Effector memory CD4-positive, alpha-beta T cell (primary cell): ENCODE results near the gene HIBCH.
A peak's percentile ranks its signal among the peaks of the same experiment; 100 is the strongest.

ENCODE experiments used
- DNase-seq, 3 donors: peaks; one replicate each; pipeline ENCODE4 v3.0.0-alpha.2; 2020
- H3K27ac ChIP-seq: 2 replicates; pipeline ENCODE4 v1.7.0; 2013; ENCODE audit warnings: mild to moderate bottlenecking, low read length, moderate library complexity; ENCODE audit not compliant: insufficient read depth, poor library complexity, severe bottlenecking
- H3K27me3 ChIP-seq: replicated peaks from 2 replicates; pipeline ENCODE4 v1.7.0; 2013; ENCODE audit warnings: mild to moderate bottlenecking, low read length; ENCODE audit not compliant: insufficient read depth, control insufficient read depth, poor library complexity, severe bottlenecking
- H3K36me3 ChIP-seq: 2 replicates; pipeline ENCODE4 v1.7.0; 2013; ENCODE audit warnings: mild to moderate bottlenecking, low read length, moderate library complexity; ENCODE audit not compliant: control insufficient read depth, insufficient read depth
- H3K4me1 ChIP-seq: 2 replicates; pipeline ENCODE4 v1.7.0; 2013; ENCODE audit warnings: low read length, mild to moderate bottlenecking; ENCODE audit not compliant: control insufficient read depth, insufficient read depth, poor library complexity, severe bottlenecking
- H3K4me3 ChIP-seq: 2 replicates; pipeline ENCODE4 v1.7.0; 2013; ENCODE audit warnings: low read length, low read depth, mild to moderate bottlenecking; ENCODE audit not compliant: insufficient read depth, poor library complexity, severe bottlenecking
- H3K9me3 ChIP-seq: 2 replicates; pipeline ENCODE4 v1.7.0; 2013; ENCODE audit warnings: mild to moderate bottlenecking, low read length, moderate library complexity; ENCODE audit not compliant: control insufficient read depth

Gene HIBCH

DNA sequence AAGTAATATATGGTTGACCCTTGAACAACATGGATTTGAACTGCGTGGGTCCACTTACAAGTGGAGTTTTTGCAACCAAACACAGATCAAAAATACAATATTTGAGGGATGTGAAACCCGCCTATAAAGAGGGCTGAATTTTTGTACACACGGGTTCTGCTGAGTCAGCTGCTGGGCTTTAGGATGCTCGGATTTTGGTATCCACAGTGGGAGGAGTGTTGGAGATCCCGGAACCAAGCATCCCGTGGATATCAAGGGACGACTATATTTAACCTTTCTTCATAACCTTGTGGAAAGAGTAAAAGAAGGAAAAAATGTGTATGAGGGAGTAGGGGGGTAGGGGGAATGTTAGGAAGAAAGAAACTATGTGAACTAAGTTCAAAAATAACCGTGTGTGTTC lies 13.8 kb upstream of the HIBCH start:
- H3K36me3 ChIP-seq, result no peaks in the 10 kb centered on the region
- DNase-seq, result no peak
- H3K27ac ChIP-seq, result no peak overlapping the region
- H3K27me3 ChIP-seq, result no peaks in the 10 kb centered on the region
- no peaks in the 10 kb centered on the region for H3K4me1 ChIP-seq
- H3K4me3 ChIP-seq, result no peak overlapping the region
- H3K9me3 ChIP-seq, result no peaks in the 10 kb centered on the region

DNA sequence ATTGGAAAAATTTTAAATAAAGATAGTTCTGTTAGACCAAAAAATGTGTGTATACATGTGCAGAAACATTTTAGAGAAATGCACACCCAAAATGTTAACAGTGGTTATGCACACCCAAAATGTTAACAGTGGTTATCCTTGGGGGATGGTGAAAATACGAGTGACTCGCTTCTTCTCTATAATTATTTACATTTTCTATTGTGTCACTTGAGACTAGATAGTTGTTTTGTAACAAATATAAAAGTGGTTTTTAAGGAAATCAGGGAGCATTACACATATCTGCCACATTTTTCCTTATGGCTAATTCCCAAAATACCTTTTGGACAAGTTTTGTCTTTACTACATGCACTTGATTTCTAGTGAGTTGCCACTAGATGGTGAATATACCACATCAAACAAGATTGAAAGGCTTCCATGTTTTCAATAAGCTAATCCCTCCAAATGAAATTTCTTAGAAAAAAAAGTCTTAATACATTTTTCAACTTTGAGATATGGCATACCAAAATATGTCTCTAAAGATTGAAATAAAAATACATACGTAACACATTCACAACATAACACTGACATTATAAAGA lies 9.0 kb upstream of the HIBCH start:
- H3K27ac ChIP-seq, result no peak overlapping the region
- H3K9me3 ChIP-seq, result no peaks in the 10 kb centered on the region
- H3K4me1 ChIP-seq, result no peaks in the 10 kb centered on the region
- H3K27me3 ChIP-seq, result no peaks in the 10 kb centered on the region
- DNase-seq, result no peak
- H3K36me3 ChIP-seq, result no peaks in the 10 kb centered on the region
- no peak overlapping the region for H3K4me3 ChIP-seq

DNA sequence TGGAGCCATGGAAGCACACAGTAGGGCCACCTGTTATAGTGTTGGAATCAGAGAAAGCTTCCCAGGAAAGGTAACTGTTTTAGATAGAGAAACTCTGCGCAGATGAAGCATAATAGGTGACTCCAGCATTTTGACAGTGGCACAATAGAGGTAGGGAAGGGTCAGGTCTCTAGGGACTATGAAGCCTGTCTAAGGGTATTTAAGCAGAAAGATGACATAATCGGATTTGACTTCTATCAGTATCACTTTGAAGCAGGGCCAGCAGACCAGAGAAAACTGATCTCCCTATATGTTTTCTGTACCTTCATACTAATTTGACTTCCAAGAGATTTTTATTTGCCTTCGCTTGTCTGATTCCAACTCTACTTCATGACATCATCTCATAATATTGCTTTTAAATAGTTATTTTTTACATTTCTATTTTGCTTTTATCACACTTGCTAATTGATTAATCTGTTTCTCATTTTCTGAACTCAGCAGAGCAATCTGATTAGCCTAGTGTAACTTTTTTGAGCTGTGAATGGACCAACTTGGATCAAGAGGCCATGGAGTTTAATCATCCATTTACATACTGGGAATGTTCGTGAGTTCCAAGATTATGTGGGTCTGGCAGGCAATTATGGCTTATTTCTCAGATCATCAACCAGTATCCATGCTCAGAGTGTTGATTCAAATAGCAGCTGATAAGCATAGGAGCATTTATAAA lies 8.4 kb upstream of the HIBCH start:
- H3K36me3 ChIP-seq, result no peaks in the 10 kb centered on the region
- H3K27me3 ChIP-seq, result no peaks in the 10 kb centered on the region
- no peak for DNase-seq
- no peaks in the 10 kb centered on the region for H3K9me3 ChIP-seq
- no peaks in the 10 kb centered on the region for H3K4me1 ChIP-seq
- no peak overlapping the region for H3K27ac ChIP-seq
- H3K4me3 ChIP-seq, result no peak overlapping the region

DNA sequence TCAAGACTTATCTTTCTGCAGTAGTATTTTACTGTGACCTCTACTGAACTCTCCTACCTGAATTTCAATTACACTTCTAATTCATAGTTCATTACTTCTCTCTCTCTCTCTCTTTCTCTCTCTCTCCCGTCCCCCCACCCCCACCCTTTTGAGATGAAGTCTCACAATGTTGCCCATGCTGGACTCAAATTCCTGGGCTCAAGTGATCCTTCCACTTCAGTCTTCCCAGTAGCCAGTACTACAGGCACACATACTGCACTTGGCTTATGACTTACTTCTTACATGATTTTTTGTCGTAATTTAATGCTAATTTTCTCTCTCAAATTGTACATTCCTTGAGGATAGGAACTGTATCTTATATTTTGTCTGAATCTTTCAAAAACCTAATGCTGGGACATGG lies 6.0 kb upstream of the HIBCH start:
- H3K36me3 ChIP-seq, result no peaks in the 10 kb centered on the region
- peaks cover 5% of the 10 kb centered on the region for H3K4me1 ChIP-seq
- H3K27me3 ChIP-seq, result no peaks in the 10 kb centered on the region
- H3K9me3 ChIP-seq, result no peaks in the 10 kb centered on the region
- H3K4me3 ChIP-seq, result no peak overlapping the region
- no peak for DNase-seq
- no peak overlapping the region for H3K27ac ChIP-seq

DNA sequence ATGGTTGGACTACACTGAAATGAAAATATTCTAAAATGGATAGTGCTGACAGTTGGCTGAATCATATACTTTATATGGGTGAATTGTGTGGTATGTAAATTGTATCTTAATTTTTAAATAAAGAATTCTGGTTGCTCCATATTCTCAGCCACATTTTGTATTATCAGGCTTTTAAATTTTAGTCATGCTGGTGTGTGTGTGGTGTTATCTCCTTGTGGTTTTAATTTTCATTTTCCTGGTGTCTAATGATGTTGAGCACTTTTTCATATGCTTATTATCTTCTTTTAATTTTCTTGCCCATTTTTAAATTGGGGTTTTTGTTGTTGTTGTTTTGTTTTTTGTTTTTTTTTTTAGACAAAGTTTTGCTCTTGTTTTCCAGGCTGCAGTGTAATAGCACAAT lies 3.8 kb upstream of the HIBCH start:
- H3K36me3 ChIP-seq, result no peaks in the 10 kb centered on the region

DNA sequence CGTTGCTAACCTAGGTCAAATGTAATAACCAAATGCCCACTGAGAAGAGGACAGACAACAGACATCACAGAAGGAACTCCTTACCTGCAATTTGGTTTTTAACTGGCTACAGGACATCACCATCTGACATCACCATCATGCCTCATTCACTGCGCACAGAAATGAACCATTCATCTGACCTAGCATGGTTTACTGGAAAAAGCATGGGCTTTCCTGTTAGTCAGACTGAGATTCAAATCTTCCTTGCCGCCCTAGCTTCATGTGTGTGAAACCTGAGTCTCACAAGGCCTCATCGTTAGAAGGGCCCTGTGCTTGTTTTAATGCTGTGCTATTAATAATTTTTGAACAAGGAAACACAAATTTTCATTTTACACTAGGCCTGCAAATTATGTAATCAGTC lies 1.1 kb upstream of the HIBCH start:
- H3K36me3 ChIP-seq, result no peaks in the 10 kb centered on the region
- no peak for DNase-seq
- no peaks in the 10 kb centered on the region for H3K9me3 ChIP-seq
- peak overlapping the region; percentile 67 for H3K27ac ChIP-seq
- H3K27me3 ChIP-seq, result no peaks in the 10 kb centered on the region
- peaks cover 15% of the 10 kb centered on the region for H3K4me1 ChIP-seq
- no peak overlapping the region for H3K4me3 ChIP-seq

More for the DNA sequence above, 3.8 kb upstream of the HIBCH start:
- DNase-seq, result no peak
- Histone ChIP-seq H3K4me3 (no peak overlapping the region), H3K27ac (no peak overlapping the region), H3K4me1 (peaks cover 13% of the 10 kb centered on the region), H3K27me3 (no peaks in the 10 kb centered on the region), H3K9me3 (no peaks in the 10 kb centered on the region)

DNA sequence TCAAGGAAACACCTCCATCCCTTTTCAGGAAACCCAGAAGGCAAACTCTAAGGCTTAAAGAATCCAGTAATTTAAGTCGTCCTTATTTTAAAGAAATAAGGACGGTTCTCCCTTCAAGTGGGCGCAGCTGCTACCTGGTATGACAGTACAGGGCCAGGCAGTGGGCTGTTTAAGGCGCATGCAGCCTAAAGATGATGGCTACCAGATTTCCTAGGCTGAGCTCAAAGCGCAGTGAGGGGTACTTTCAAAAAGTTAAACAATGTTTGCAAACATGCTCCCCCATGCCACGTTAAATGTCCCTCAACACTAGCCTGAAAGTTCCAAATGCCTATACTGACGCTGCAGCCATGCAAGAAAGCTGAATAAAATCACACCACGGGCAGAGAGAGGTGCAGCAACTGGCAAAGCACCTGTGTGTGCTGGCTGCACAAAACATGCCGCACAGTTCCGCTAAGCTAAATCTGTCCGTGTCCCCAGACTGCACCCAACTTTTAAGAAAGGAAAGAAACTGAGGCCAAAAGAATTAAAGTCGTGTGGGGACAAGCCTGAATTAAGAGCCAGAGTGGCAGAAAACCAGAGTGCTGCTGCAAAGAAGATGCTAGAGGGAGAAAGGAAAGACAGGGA lies 583 bp downstream of the HIBCH start:
- no peaks in the 10 kb centered on the region for H3K9me3 ChIP-seq
- H3K4me1 ChIP-seq, result peaks cover 15% of the 10 kb centered on the region
- H3K4me3 ChIP-seq, result peak overlapping the region; percentile 72
- DNase-seq, result no peak
- H3K27ac ChIP-seq, result peak overlapping the region; percentile 67
- no peaks in the 10 kb centered on the region for H3K36me3 ChIP-seq
- no peaks in the 10 kb centered on the region for H3K27me3 ChIP-seq

DNA sequence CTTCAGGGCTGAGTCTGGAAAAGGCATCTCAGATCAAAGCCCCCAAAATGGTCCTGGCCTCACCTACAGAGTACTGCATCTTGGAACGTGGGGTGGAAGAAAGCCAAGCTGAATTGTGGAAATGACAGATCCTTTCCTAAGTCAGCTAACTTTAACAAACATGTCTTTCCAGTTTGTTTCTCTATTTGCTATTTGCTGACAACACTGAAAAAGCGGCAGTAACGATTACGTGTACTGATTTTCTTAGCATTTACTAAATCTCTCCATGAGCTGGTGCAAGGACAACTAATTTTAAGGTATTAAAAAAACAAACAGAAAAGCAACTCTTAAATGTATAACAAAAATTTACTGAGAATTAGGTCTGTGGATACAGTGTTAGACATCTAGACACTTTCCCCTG lies 1.1 kb downstream of the HIBCH start:
- H3K4me3 ChIP-seq, result peak overlapping the region; percentile 72
- no peaks in the 10 kb centered on the region for H3K36me3 ChIP-seq
- no peaks in the 10 kb centered on the region for H3K9me3 ChIP-seq
- no peak for DNase-seq
- peak overlapping the region; percentile 67 for H3K27ac ChIP-seq
- H3K4me1 ChIP-seq, result peaks cover 15% of the 10 kb centered on the region
- no peaks in the 10 kb centered on the region for H3K27me3 ChIP-seq

DNA sequence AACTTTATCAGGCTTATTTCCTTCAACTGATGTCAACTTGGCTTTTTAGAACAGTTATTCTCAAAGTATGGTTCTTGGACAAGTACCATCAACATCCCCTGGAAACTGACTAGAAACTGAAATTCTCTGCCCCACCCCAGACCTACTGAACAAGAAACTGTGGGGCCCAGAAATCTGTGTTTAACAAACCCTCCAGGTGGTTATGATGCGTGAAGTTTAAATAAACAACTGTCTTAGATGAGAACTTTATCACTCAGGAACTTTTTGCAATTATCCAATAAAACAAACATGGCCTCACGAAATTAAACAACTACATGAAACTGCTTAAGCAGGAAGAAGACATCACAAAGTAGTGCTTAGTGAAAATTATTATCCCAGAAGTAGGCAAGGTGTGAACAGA lies 4.4 kb downstream of the HIBCH start:
- Histone ChIP-seq H3K9me3 (no peaks in the 10 kb centered on the region), H3K27me3 (no peaks in the 10 kb centered on the region), H3K4me3 (no peak overlapping the region), H3K27ac (no peak overlapping the region), H3K4me1 (peaks cover 7% of the 10 kb centered on the region), H3K36me3 (no peaks in the 10 kb centered on the region)
- no peak for DNase-seq

DNA sequence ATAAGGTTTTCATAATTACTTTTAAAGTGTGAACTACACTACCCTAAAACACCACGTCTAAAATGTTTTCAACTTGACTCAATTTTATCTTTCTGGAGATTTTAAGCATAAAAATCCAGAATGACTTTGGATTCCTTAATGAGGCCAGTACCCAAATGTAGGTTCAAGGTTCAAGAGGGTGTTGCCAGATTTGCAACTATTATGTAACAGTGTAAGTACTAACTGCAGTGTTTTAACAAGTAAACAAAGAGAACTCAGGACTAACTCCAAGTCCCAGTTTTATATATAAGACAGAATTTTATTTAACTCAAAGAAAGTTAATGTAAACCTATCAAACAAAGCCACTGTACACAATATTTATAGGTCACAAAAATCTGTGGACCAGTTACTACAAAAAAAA lies 5.7 kb downstream of the HIBCH start:
- Histone ChIP-seq H3K4me1 (peaks cover 2% of the 10 kb centered on the region), H3K9me3 (no peaks in the 10 kb centered on the region), H3K27me3 (no peaks in the 10 kb centered on the region), H3K4me3 (no peak overlapping the region), H3K27ac (no peak overlapping the region), H3K36me3 (peaks cover 4% of the 10 kb centered on the region)
- no peak for DNase-seq
